Gastrocnemius medialis (tissue), 4 donors: Measurements from ENCODE around the gene GNAS-AS1.

ENCODE experiments used
- POLR2A ChIP-seq, 2 donors: fragments of 450-650 bp; IDR thresholded peaks; one replicate each; pipeline ENCODE4 v1.6.1; 2017; ENCODE audit warnings: antibody characterized with exemption in 2 of 2, mild to moderate bottlenecking in 2 of 2, moderate library complexity in 2 of 2
- TF ChIP-seq, protein P1 (sequence below), 5 experiments: fragments of 450-650 bp in 3 of 5; fragments of 200-600 bp in 2 of 5; sonication (generic) in 2 of 5; IDR thresholded peaks in 4 of 5; conservative IDR thresholded peaks in 1 of 5; 1 replicate in 4 of 5; 2 replicates in 1 of 5; pipeline ENCODE4 v1.5.1; 2016 to 2019; ENCODE audit warnings: antibody characterized with exemption in 5 of 5, mild to moderate bottlenecking in 3 of 5, moderate library complexity in 3 of 5

DNA sequence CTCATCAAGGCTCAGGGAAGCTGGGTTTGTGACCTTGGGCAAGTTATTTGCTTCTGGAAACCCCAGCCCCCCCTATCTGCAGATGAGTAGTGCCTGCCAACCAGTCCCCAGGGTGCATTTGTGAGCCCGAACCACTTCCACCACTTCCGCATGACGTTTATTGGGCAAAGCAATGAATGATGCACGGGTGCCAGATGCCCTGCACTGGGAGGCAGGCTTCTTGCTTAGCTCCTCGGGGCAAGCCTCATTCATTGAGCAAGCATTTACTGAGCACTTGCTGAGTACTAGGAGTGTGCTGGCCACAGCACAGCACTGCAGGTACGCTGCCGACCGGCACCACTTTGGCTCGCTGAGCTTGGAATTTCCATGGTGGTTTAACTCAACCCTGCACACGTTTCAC, 60.2 kb downstream of the GNAS-AS1 start:
- no peak for TF ChIP-seq POLR2A (IDR thresholded peaks at IDR 0.05)
- TF ChIP-seq, protein P1, sequence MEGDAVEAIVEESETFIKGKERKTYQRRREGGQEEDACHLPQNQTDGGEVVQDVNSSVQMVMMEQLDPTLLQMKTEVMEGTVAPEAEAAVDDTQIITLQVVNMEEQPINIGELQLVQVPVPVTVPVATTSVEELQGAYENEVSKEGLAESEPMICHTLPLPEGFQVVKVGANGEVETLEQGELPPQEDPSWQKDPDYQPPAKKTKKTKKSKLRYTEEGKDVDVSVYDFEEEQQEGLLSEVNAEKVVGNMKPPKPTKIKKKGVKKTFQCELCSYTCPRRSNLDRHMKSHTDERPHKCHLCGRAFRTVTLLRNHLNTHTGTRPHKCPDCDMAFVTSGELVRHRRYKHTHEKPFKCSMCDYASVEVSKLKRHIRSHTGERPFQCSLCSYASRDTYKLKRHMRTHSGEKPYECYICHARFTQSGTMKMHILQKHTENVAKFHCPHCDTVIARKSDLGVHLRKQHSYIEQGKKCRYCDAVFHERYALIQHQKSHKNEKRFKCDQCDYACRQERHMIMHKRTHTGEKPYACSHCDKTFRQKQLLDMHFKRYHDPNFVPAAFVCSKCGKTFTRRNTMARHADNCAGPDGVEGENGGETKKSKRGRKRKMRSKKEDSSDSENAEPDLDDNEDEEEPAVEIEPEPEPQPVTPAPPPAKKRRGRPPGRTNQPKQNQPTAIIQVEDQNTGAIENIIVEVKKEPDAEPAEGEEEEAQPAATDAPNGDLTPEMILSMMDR (IDR thresholded peaks at IDR 0.05 in 4 of 5, conservative IDR thresholded peaks at IDR 0.05 in 1 of 5): no peak
